Loucy (cell line): ENCODE data around the gene MRPL16.

Experiments used
- EZH2phosphoT487 ChIP-seq: fragments of 200-600 bp; IDR thresholded peaks from 2 replicates; pipeline ENCODE4 v1.6.1; 2018; ENCODE audit warnings: antibody characterized with exemption, mild to moderate bottlenecking, moderate library complexity, borderline replicate concordance
- TF ChIP-seq, protein P1 (sequence below): fragments of 200-600 bp; sonication (generic); conservative IDR thresholded peaks from 2 replicates; pipeline ENCODE4 v1.5.1; 2014; ENCODE audit warnings: mild to moderate bottlenecking, antibody characterized with exemption, low read length

DNA sequence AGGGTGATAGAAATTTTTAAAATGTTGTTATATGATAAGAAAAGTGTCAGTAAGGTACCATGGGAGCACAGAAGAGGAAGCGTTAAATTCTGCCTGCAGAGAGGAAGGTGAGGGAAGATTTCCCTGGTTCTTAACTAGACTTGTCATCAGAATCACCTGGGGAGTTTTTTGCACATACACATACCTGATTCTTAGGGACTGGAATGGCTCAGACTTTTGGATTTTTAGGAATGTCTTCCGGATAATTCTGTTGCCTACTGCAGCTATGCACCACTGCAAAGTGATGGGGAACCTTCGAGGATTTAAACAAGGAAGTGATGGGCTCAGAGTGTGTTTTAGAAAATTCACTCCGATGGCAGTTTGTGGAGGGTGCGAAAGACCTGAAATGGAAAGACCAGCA lies 33.5 kb downstream of the MRPL16 start:
- no peak for TF ChIP-seq EZH2phosphoT487
- TF ChIP-seq, protein P1, sequence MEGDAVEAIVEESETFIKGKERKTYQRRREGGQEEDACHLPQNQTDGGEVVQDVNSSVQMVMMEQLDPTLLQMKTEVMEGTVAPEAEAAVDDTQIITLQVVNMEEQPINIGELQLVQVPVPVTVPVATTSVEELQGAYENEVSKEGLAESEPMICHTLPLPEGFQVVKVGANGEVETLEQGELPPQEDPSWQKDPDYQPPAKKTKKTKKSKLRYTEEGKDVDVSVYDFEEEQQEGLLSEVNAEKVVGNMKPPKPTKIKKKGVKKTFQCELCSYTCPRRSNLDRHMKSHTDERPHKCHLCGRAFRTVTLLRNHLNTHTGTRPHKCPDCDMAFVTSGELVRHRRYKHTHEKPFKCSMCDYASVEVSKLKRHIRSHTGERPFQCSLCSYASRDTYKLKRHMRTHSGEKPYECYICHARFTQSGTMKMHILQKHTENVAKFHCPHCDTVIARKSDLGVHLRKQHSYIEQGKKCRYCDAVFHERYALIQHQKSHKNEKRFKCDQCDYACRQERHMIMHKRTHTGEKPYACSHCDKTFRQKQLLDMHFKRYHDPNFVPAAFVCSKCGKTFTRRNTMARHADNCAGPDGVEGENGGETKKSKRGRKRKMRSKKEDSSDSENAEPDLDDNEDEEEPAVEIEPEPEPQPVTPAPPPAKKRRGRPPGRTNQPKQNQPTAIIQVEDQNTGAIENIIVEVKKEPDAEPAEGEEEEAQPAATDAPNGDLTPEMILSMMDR, result no peak
